HFF-Myc (cell line): ENCODE measurements around the gene UGT1A6.
"Not testable (repeated sequence)": the region's sequence is repeated elsewhere in the genome, so short reads cannot be mapped to it uniquely, and the experiment has no call there.

Source experiments
- DNase-seq: peaks from one replicate; pipeline ENCODE4 v3.0.0-alpha.2; 2011; ENCODE audit warnings: low read depth; ENCODE audit errors: extremely low read depth
- H3K4me3 ChIP-seq: replicated peaks from 2 replicates; pipeline ENCODE4 v1.5.1; 2011; ENCODE audit warnings: low read depth, mild to moderate bottlenecking, control low read depth, low read length
- CTCF ChIP-seq: IDR thresholded peaks from 2 replicates; pipeline ENCODE4 v1.5.1; 2012; ENCODE audit warnings: mild to moderate bottlenecking, low read depth, low read length, control low read depth; ENCODE audit errors: missing control alignments

Gene UGT1A6

GRCh38 chr2:233691443-233692433 lies 952 bp upstream of the UGT1A6 start:
- no peak overlapping the region for H3K4me3 ChIP-seq
- TF ChIP-seq CTCF: no peak
- no peak for DNase-seq

- no peak for TF ChIP-seq CTCF
- H3K4me3 ChIP-seq: no peak overlapping the region
- no peak for DNase-seq
Observed at GRCh38 chr2:233693963-233694362, 1.3 kb downstream of the UGT1A6 start.

GRCh38 chr2:233698740-233699139 lies 6.0 kb downstream of the UGT1A6 start:
- no peak for DNase-seq
- no peak overlapping the region for H3K4me3 ChIP-seq
- no peak for TF ChIP-seq CTCF

GRCh38 chr2:233699424-233700027 lies 6.8 kb downstream of the UGT1A6 start:
- no peak for TF ChIP-seq CTCF
- no peak overlapping the region for H3K4me3 ChIP-seq
- no peak for DNase-seq

- no peak for DNase-seq
Observed at GRCh38 chr2:233700028-233700635, 7.4 kb downstream of the UGT1A6 start.

GRCh38 chr2:233700842-233701241 lies 8.2 kb downstream of the UGT1A6 start:
- DNase-seq, H3K4me3 ChIP-seq: not testable (repeated sequence)

More at GRCh38 chr2:233700028-233700635, 7.4 kb downstream of the UGT1A6 start:
- no peak overlapping the region for H3K4me3 ChIP-seq
- no peak for TF ChIP-seq CTCF

- TF ChIP-seq CTCF: no peak
- DNase-seq: no peak
- no peak overlapping the region for H3K4me3 ChIP-seq
Observed at GRCh38 chr2:233702238-233702637, 9.5 kb downstream of the UGT1A6 start.
